Measurements from ENCODE around the gene COL19A1. TPM values are rescaled to one million over a fixed set of nuclear protein-coding genes. Genes with fewer than 3 reads are reported as not detected.

The COL19A1 gene
- total RNA-seq, 2 donors from 2014 or later = 0.14 to 0.45 TPM

DNA sequence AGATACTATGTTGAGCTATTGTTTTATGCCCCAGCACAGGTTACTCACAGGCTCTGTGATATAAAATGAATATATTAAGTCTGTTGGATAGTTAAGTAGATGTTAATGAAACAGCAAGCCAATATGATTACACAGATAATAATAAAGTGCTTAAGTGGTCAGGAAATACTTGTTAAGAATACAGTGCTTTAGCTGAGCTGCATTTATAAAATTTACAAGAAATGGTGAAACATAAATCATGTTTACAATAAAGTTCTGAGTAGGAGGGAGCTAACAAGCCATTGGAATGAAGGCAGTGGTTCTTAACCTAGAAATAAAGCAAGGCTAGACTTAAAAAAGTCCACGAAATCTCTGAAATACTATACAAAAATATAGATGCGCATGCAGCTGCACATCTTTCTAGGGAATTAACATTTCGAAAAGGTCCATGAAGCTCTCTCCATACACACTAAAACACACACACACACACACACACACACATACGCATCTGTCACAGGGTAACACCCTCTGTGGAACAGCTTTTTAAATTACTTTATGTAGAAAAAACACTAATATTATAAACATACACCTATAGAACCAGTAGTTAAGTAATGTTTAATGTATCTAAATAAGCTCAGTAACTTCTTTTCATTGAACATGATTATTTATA is 349.2 kb downstream of the COL19A1 start:
- H3K4me3 ChIP-seq = no peak overlapping the region
- H3K27me3 ChIP-seq (replicated peaks; ENCODE audit: insufficient read depth) = no peaks in the 10 kb centered on the region
- no peak for DNase-seq (ENCODE audit: low spot score)
- no peaks in the 10 kb centered on the region for H3K4me1 ChIP-seq (replicated peaks)
- 82% methylated on average over 4 of the region's 4 CpGs for WGBS
- H3K9me3 ChIP-seq = no peaks in the 10 kb centered on the region
- H3K27ac ChIP-seq = no peak overlapping the region
- intact Hi-C loops (cut with DNase I) = no loop called here
- TF ChIP-seq POLR2A (IDR thresholded peaks at IDR 0.05) = no peak
- TF ChIP-seq CTCF (IDR thresholded peaks at IDR 0.05) = no peak
- TF ChIP-seq POLR2AphosphoS5 (IDR thresholded peaks at IDR 0.05) = no peak
- H3K36me3 ChIP-seq = no peaks in the 10 kb centered on the region

- TF ChIP-seq CTCF (IDR thresholded peaks at IDR 0.05) (no peak), POLR2AphosphoS5 (IDR thresholded peaks at IDR 0.05) (no peak), POLR2A (IDR thresholded peaks at IDR 0.05) (no peak)
- Histone ChIP-seq H3K4me3 (no peak overlapping the region), H3K4me1 (replicated peaks) (no peaks in the 10 kb centered on the region), H3K27me3 (replicated peaks; ENCODE audit: insufficient read depth) (no peaks in the 10 kb centered on the region), H3K27ac (no peak overlapping the region), H3K36me3 (no peaks in the 10 kb centered on the region), H3K9me3 (no peaks in the 10 kb centered on the region)
- intact Hi-C loops (cut with DNase I) = no loop called here
- WGBS = 69% methylated on average over 8 of the region's 8 CpGs
- no peak for DNase-seq (ENCODE audit: low spot score)
These were observed 350.4 kb downstream of the COL19A1 start for GRCh38 chr6:70216767-70217166.

GRCh38 chr6:70219943-70220613 is 353.7 kb downstream of the COL19A1 start:
- Histone ChIP-seq H3K4me1 (replicated peaks) (peaks cover 6% of the 10 kb centered on the region), H3K27me3 (replicated peaks; ENCODE audit: insufficient read depth) (no peaks in the 10 kb centered on the region), H3K27ac (no peak overlapping the region), H3K4me3 (no peak overlapping the region), H3K9me3 (no peaks in the 10 kb centered on the region), H3K36me3 (no peaks in the 10 kb centered on the region)
- WGBS = 71% methylated on average over 1 of the region's 1 CpG
- TF ChIP-seq POLR2AphosphoS5 (IDR thresholded peaks at IDR 0.05) = no peak
- TF ChIP-seq POLR2A (IDR thresholded peaks at IDR 0.05) = no peak
- no peak for TF ChIP-seq CTCF (IDR thresholded peaks at IDR 0.05)
- intact Hi-C loops (cut with DNase I) = loop anchor here (5.0 kb wide), 1 partner anchor 152 kb away; no protein-coding TSS in a partner anchor
- DNase-seq (ENCODE audit: low spot score) = no peak

DNA sequence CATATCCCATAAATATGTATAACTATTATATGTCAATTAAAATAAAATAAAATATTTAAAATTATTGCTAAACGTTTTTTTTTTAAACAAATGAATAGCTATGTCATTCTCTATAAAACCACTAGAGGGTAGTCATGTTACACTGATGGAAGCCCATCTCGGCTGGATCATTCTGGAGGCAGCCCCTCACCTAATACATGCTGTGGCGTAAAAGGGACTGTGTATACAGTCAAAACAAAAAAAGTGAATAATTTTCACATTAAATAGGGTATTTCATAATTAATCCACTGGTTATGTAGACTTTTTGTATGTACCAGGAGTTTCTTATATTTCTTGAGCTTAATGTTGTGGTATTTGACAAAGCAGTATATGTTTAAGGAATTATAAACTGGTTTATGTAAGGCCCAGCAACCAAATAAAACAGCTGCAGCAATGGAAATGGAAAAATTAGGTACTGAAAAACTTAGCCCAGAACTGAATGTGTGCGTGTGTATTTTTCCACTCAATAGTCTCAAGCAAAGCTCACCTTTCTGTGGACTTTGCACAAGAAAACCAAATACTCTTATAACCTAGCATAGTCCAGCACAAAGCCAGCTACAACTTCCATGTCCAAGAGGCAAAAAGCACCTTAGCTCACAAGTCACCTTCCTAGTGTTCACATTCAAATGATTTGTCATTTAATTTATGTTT is 354.8 kb downstream of the COL19A1 start:
- TF ChIP-seq POLR2AphosphoS5 (IDR thresholded peaks at IDR 0.05) (no peak), CTCF (IDR thresholded peaks at IDR 0.05) (peak; percentile 54 to 77 (median 66)), POLR2A (IDR thresholded peaks at IDR 0.05) (no peak)
- intact Hi-C loops (cut with DNase I) = loop anchor here (5.0 kb wide), 1 partner anchor 151 kb away; no protein-coding TSS in a partner anchor
- 18% methylated on average over 4 of the region's 4 CpGs for WGBS
- Histone ChIP-seq H3K4me1 (replicated peaks) (peaks cover 6% of the 10 kb centered on the region), H3K4me3 (no peak overlapping the region), H3K9me3 (no peaks in the 10 kb centered on the region), H3K27ac (no peak overlapping the region), H3K27me3 (replicated peaks; ENCODE audit: insufficient read depth) (no peaks in the 10 kb centered on the region), H3K36me3 (no peaks in the 10 kb centered on the region)
- DNase-seq (ENCODE audit: low spot score) = no peak

Measured in prostate gland (tissue), 2 donors.